Measurements from ENCODE around the gene USP25. TPM values are rescaled to one million over a fixed set of nuclear protein-coding genes. Genes with fewer than 3 reads are reported as not detected.

USP25 gene
- total and polyA plus RNA-seq, 2 of the 8 experiments (the other 6 are each of a cell fraction or from before 2014, with no cell fraction given): 11.2 to 48.1 TPM

- TF ChIP-seq CHD7 (IDR thresholded peaks at IDR 0.05; ENCODE audit: insufficient replicate concordance, low read length): no peak
- TF ChIP-seq CEBPB (IDR thresholded peaks at IDR 0.05; ENCODE audit: low read depth, low read length): no peak
- no peak for TF ChIP-seq TAF1 (IDR thresholded peaks at IDR 0.05; ENCODE audit: low read depth, low read length)
- no peak for TF ChIP-seq CHD2 (IDR thresholded peaks at IDR 0.05; ENCODE audit: low read length)
- TF ChIP-seq ATF3 (IDR thresholded peaks at IDR 0.05; ENCODE audit: insufficient read depth, low read depth, low read length): no peak
- no peak for TF ChIP-seq YY1 (IDR thresholded peaks at IDR 0.05; ENCODE audit: low read depth, low read length)
- no peak for TF ChIP-seq BRCA1 (IDR thresholded peaks at IDR 0.05; ENCODE audit: low read depth, low read length)
- no peak for TF ChIP-seq RAD21 (IDR thresholded peaks at IDR 0.05 in 1 of 2, conservative IDR thresholded peaks at IDR 0.05 in 1 of 2; ENCODE audit: low read depth in 2 of 2, low read length in 2 of 2)
- no peak for TF ChIP-seq USF2 (IDR thresholded peaks at IDR 0.05; ENCODE audit: low read length)
Observed at GRCh38 chr21:15788847-15789523, 59.2 kb downstream of the USP25 start (continued).

Measured in H1 (cell line).